ENCODE data around the gene LMO3. TPM values are rescaled to one million over a fixed set of nuclear protein-coding genes. Genes with fewer than 3 reads are reported as not detected.
"Not testable (repeated sequence)": the region's sequence is repeated elsewhere in the genome, so short reads cannot be mapped to it uniquely, and the experiment has no call there.

Gene LMO3
- total and polyA plus RNA-seq, 2 donors = 12.7 to 61.9 TPM

DNA sequence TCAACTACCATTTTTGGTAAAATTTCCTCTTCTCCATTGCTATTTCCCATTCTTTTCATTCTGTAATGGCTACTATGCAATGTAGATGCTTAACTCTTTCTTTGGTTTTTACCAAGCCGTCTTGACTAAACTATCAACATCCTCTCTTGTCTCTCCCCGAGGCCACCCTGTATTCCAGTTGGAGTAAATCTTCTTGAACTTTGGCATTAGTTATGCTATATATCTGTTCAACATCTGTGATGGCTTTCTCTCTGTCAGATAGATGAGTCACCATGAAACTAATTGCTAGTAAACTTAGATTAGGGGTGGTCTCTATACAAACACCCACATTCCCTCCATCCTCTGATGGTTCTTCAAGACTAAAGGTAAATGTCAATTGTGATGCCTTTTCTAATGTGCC is 63.4 kb downstream of the LMO3 start:
- no peak for DNase-seq (ENCODE audit: low read depth in 6 of 9, low spot score in 9 of 9)
- H3K36me3 ChIP-seq (ENCODE audit: control insufficient read depth in 2 of 2, insufficient read depth in 2 of 2, low read length in 1 of 2) = no peaks in the 10 kb centered on the region
- no peaks in the 10 kb centered on the region for H3K27me3 ChIP-seq (ENCODE audit: control insufficient read depth in 2 of 2, insufficient read depth in 1 of 2, low read length in 1 of 2)
- no peak overlapping the region for H3K27ac ChIP-seq (ENCODE audit: low read depth in 1 of 2, low read length in 1 of 2)
- no peaks in the 10 kb centered on the region for H3K4me1 ChIP-seq (ENCODE audit: control insufficient read depth in 2 of 2, insufficient read depth in 2 of 2, low read length in 2 of 2)
- H3K9me3 ChIP-seq (ENCODE audit: control insufficient read depth in 2 of 2, insufficient read depth in 1 of 2, low read length in 1 of 2) = no peaks in the 10 kb centered on the region
- H3K4me3 ChIP-seq (ENCODE audit: low read length in 2 of 2) = no peak overlapping the region
- WGBS = 87% methylated on average over 2 of the region's 2 CpGs

GRCh38 chr12:16537652-16538051 is 68.3 kb downstream of the LMO3 start:
- not testable (repeated sequence) for DNase-seq (ENCODE audit: low read depth in 6 of 9, low spot score in 9 of 9); H3K27me3 ChIP-seq (ENCODE audit: control insufficient read depth in 2 of 2, insufficient read depth in 1 of 2, low read length in 1 of 2); H3K27ac ChIP-seq (ENCODE audit: low read depth in 1 of 2, low read length in 1 of 2); H3K4me3 ChIP-seq (ENCODE audit: low read length in 2 of 2); H3K36me3 ChIP-seq (ENCODE audit: control insufficient read depth in 2 of 2, insufficient read depth in 2 of 2, low read length in 1 of 2); H3K4me1 ChIP-seq (ENCODE audit: control insufficient read depth in 2 of 2, insufficient read depth in 2 of 2, low read length in 2 of 2); H3K9me3 ChIP-seq (ENCODE audit: control insufficient read depth in 2 of 2, insufficient read depth in 1 of 2, low read length in 1 of 2)
- WGBS = 94% methylated on average over 1 of the region's 1 CpG

- Histone ChIP-seq H3K4me3 (ENCODE audit: low read length in 2 of 2) (no peak overlapping the region), H3K27me3 (ENCODE audit: control insufficient read depth in 2 of 2, insufficient read depth in 1 of 2, low read length in 1 of 2) (no peaks in the 10 kb centered on the region), H3K4me1 (ENCODE audit: control insufficient read depth in 2 of 2, insufficient read depth in 2 of 2, low read length in 2 of 2) (no peaks in the 10 kb centered on the region), H3K9me3 (ENCODE audit: control insufficient read depth in 2 of 2, insufficient read depth in 1 of 2, low read length in 1 of 2) (no peaks in the 10 kb centered on the region), H3K36me3 (ENCODE audit: control insufficient read depth in 2 of 2, insufficient read depth in 2 of 2, low read length in 1 of 2) (no peaks in the 10 kb centered on the region), H3K27ac (ENCODE audit: low read depth in 1 of 2, low read length in 1 of 2) (no peak overlapping the region)
- 89% methylated on average over 3 of the region's 3 CpGs for WGBS
- DNase-seq (ENCODE audit: low read depth in 6 of 9, low spot score in 9 of 9) = peak in 1 of 9 donors; percentile 3
Observed at GRCh38 chr12:16531621-16532020, 74.3 kb downstream of the LMO3 start.

GRCh38 chr12:16530268-16530850 is 75.6 kb downstream of the LMO3 start:
- H3K27me3 ChIP-seq (ENCODE audit: control insufficient read depth in 2 of 2, insufficient read depth in 1 of 2, low read length in 1 of 2) = no peaks in the 10 kb centered on the region
- 68% methylated on average over 2 of the region's 2 CpGs for WGBS
- H3K4me3 ChIP-seq (ENCODE audit: low read length in 2 of 2) = no peak overlapping the region
- H3K36me3 ChIP-seq (ENCODE audit: control insufficient read depth in 2 of 2, insufficient read depth in 2 of 2, low read length in 1 of 2) = no peaks in the 10 kb centered on the region
- no peaks in the 10 kb centered on the region for H3K9me3 ChIP-seq (ENCODE audit: control insufficient read depth in 2 of 2, insufficient read depth in 1 of 2, low read length in 1 of 2)
- H3K27ac ChIP-seq (ENCODE audit: low read depth in 1 of 2, low read length in 1 of 2) = no peak overlapping the region
- no peaks in the 10 kb centered on the region for H3K4me1 ChIP-seq (ENCODE audit: control insufficient read depth in 2 of 2, insufficient read depth in 2 of 2, low read length in 2 of 2)
- DNase-seq (ENCODE audit: low read depth in 6 of 9, low spot score in 9 of 9) = no peak

GRCh38 chr12:16526693-16527092 is 79.3 kb downstream of the LMO3 start:
- no peak for DNase-seq (ENCODE audit: low read depth in 6 of 9, low spot score in 9 of 9)
- Histone ChIP-seq H3K4me1 (ENCODE audit: control insufficient read depth in 2 of 2, insufficient read depth in 2 of 2, low read length in 2 of 2) (no peaks in the 10 kb centered on the region), H3K27me3 (ENCODE audit: control insufficient read depth in 2 of 2, insufficient read depth in 1 of 2, low read length in 1 of 2) (no peaks in the 10 kb centered on the region), H3K4me3 (ENCODE audit: low read length in 2 of 2) (no peak overlapping the region), H3K36me3 (ENCODE audit: control insufficient read depth in 2 of 2, insufficient read depth in 2 of 2, low read length in 1 of 2) (no peaks in the 10 kb centered on the region), H3K27ac (ENCODE audit: low read depth in 1 of 2, low read length in 1 of 2) (no peak overlapping the region), H3K9me3 (ENCODE audit: control insufficient read depth in 2 of 2, insufficient read depth in 1 of 2, low read length in 1 of 2) (no peaks in the 10 kb centered on the region)
- WGBS = 87% methylated on average over 2 of the region's 2 CpGs

GRCh38 chr12:16524378-16524777 is 81.6 kb downstream of the LMO3 start:
- Histone ChIP-seq H3K27me3 (ENCODE audit: control insufficient read depth in 2 of 2, insufficient read depth in 1 of 2, low read length in 1 of 2) (no peaks in the 10 kb centered on the region), H3K27ac (ENCODE audit: low read depth in 1 of 2, low read length in 1 of 2) (no peak overlapping the region), H3K9me3 (ENCODE audit: control insufficient read depth in 2 of 2, insufficient read depth in 1 of 2, low read length in 1 of 2) (no peaks in the 10 kb centered on the region), H3K4me3 (ENCODE audit: low read length in 2 of 2) (no peak overlapping the region), H3K4me1 (ENCODE audit: control insufficient read depth in 2 of 2, insufficient read depth in 2 of 2, low read length in 2 of 2) (no peaks in the 10 kb centered on the region), H3K36me3 (ENCODE audit: control insufficient read depth in 2 of 2, insufficient read depth in 2 of 2, low read length in 1 of 2) (no peaks in the 10 kb centered on the region)
- WGBS = 68% methylated on average over 1 of the region's 1 CpG
- DNase-seq (ENCODE audit: low read depth in 6 of 9, low spot score in 9 of 9) = no peak

- no peaks in the 10 kb centered on the region for H3K9me3 ChIP-seq (ENCODE audit: control insufficient read depth in 2 of 2, insufficient read depth in 1 of 2, low read length in 1 of 2)
- DNase-seq (ENCODE audit: low read depth in 6 of 9, low spot score in 9 of 9) = no peak
- no peak overlapping the region for H3K4me3 ChIP-seq (ENCODE audit: low read length in 2 of 2)
- H3K36me3 ChIP-seq (ENCODE audit: control insufficient read depth in 2 of 2, insufficient read depth in 2 of 2, low read length in 1 of 2) = no peaks in the 10 kb centered on the region
- no peaks in the 10 kb centered on the region for H3K27me3 ChIP-seq (ENCODE audit: control insufficient read depth in 2 of 2, insufficient read depth in 1 of 2, low read length in 1 of 2)
- H3K27ac ChIP-seq (ENCODE audit: low read depth in 1 of 2, low read length in 1 of 2) = no peak overlapping the region
- H3K4me1 ChIP-seq (ENCODE audit: control insufficient read depth in 2 of 2, insufficient read depth in 2 of 2, low read length in 2 of 2) = no peaks in the 10 kb centered on the region
Observed at GRCh38 chr12:16523951-16524331, 82.0 kb downstream of the LMO3 start.

DNA sequence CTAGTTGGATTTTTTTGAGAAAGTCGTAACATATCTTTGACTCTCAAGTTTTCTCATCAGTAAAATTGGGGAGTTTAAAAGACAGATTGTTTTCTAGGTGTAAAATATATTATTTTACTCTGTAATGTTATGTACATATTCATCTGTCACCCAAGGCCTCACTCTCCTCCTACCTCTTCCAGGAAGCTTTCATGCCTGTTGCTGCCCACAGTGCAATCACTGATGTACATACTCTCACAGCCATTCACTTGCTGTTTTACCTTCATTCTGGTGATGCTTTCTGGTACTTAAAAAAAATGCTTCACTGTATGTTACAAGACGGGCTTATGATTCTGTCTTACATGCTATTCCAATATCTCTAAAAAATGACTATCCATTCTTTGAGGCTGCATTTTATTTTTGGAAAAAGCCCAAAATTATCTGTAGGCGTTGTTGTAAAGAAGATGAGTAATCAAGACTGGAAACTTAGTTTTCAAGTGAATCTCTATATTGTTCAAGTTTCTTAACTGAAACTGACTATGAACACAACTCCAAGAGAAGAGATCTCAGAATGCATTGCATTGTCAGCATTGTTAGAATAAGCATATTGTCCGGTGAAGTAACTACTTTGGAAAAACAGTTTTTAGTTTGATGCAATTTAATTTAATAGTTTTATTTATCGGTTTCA is 82.5 kb downstream of the LMO3 start:
- Histone ChIP-seq H3K4me3 (ENCODE audit: low read length in 2 of 2) (no peak overlapping the region), H3K4me1 (ENCODE audit: control insufficient read depth in 2 of 2, insufficient read depth in 2 of 2, low read length in 2 of 2) (no peaks in the 10 kb centered on the region), H3K9me3 (ENCODE audit: control insufficient read depth in 2 of 2, insufficient read depth in 1 of 2, low read length in 1 of 2) (no peaks in the 10 kb centered on the region), H3K27ac (ENCODE audit: low read depth in 1 of 2, low read length in 1 of 2) (no peak overlapping the region), H3K36me3 (ENCODE audit: control insufficient read depth in 2 of 2, insufficient read depth in 2 of 2, low read length in 1 of 2) (no peaks in the 10 kb centered on the region), H3K27me3 (ENCODE audit: control insufficient read depth in 2 of 2, insufficient read depth in 1 of 2, low read length in 1 of 2) (no peaks in the 10 kb centered on the region)
- 94% methylated on average over 5 of the region's 5 CpGs for WGBS
- no peak for DNase-seq (ENCODE audit: low read depth in 6 of 9, low spot score in 9 of 9)

- no peaks in the 10 kb centered on the region for H3K36me3 ChIP-seq (ENCODE audit: control insufficient read depth in 2 of 2, insufficient read depth in 2 of 2, low read length in 1 of 2)
- no peaks in the 10 kb centered on the region for H3K4me1 ChIP-seq (ENCODE audit: control insufficient read depth in 2 of 2, insufficient read depth in 2 of 2, low read length in 2 of 2)
- H3K9me3 ChIP-seq (ENCODE audit: control insufficient read depth in 2 of 2, insufficient read depth in 1 of 2, low read length in 1 of 2) = no peaks in the 10 kb centered on the region
- H3K27me3 ChIP-seq (ENCODE audit: control insufficient read depth in 2 of 2, insufficient read depth in 1 of 2, low read length in 1 of 2) = no peaks in the 10 kb centered on the region
- WGBS = 84% methylated on average over 6 of the region's 6 CpGs
- no peak overlapping the region for H3K4me3 ChIP-seq (ENCODE audit: low read length in 2 of 2)
- DNase-seq (ENCODE audit: low read depth in 6 of 9, low spot score in 9 of 9) = no peak
- H3K27ac ChIP-seq (ENCODE audit: low read depth in 1 of 2, low read length in 1 of 2) = no peak overlapping the region
Observed at GRCh38 chr12:16520328-16520727, 85.6 kb downstream of the LMO3 start.

All from thymus (tissue), 11 donors.